RWPE2 (cell line): ENCODE results near the gene L3MBTL4.

Experiments used
- ATAC-seq: fragments of 200-7000 bp; cut with Tn5 transposase; 3 replicates; pipeline ENCODE4 v1.9.1; 2021; ENCODE audit warnings: low read depth
- DNase-seq: peaks from one replicate; pipeline ENCODE4 v3.0.0-alpha.2; 2020; ENCODE audit warnings: low spot score
- H3K27ac ChIP-seq: fragments of 450-650 bp; 2 replicates; pipeline ENCODE4 v1.5.1; 2017; ENCODE audit warnings: mild to moderate bottlenecking; ENCODE audit not compliant: poor library complexity, severe bottlenecking
- H3K27me3 ChIP-seq: fragments of 250-450 bp; sonication (Bioruptor Pico); 2 replicates; pipeline ENCODE4 v1.5.1; 2021; ENCODE audit warnings: mild to moderate bottlenecking, moderate library complexity; ENCODE audit not compliant: insufficient read depth, poor library complexity, severe bottlenecking
- H3K36me3 ChIP-seq: fragments of 250-450 bp; sonication (Bioruptor Pico); 2 replicates; pipeline ENCODE4 v1.5.1; 2020; ENCODE audit warnings: low read depth, mild to moderate bottlenecking, moderate library complexity
- H3K4me1 ChIP-seq: fragments of 250-450 bp; sonication (Bioruptor Pico); 2 replicates; pipeline ENCODE4 v1.5.1; 2021; ENCODE audit warnings: mild to moderate bottlenecking, moderate library complexity; ENCODE audit not compliant: insufficient read depth, poor library complexity, severe bottlenecking
- H3K4me3 ChIP-seq: fragments of 250-450 bp; sonication (Bioruptor Pico); 2 replicates; pipeline ENCODE4 v1.5.1; 2021; ENCODE audit warnings: mild to moderate bottlenecking, moderate library complexity; ENCODE audit not compliant: severe bottlenecking
- H3K9me3 ChIP-seq: fragments of 250-450 bp; sonication (Bioruptor Pico); 2 replicates; pipeline ENCODE4 v1.5.1; 2021; ENCODE audit warnings: mild to moderate bottlenecking, moderate library complexity; ENCODE audit not compliant: severe bottlenecking
- TF ChIP-seq, protein P1 (sequence below): fragments of 450-650 bp; IDR thresholded peaks from one replicate; pipeline ENCODE4 v1.5.1; 2017; ENCODE audit warnings: mild to moderate bottlenecking, moderate library complexity; ENCODE audit not compliant: poor library complexity, severe bottlenecking

Gene L3MBTL4

DNA sequence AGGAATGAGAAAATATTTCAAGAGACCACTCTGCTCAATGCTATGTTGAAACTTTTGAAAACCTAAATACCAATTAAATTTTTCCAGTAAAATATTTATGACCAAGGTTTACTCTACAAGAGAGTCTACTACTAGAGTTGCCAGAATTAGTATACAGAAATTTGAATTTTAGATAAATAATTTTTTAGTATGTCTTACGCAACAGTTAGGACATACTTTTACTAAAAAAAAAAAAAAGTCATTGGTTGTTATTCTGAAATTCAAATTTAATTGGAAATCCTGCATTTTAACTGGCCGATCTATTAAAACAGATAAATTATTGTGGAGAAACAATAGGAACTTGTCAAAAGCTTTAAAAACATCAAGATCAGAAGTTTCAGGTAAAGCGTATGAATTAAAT is 470.3 kb downstream of the L3MBTL4 start:
- Histone ChIP-seq H3K27ac (no peak overlapping the region), H3K27me3 (no peaks in the 10 kb centered on the region), H3K4me3 (no peak overlapping the region), H3K4me1 (no peaks in the 10 kb centered on the region), H3K36me3 (no peaks in the 10 kb centered on the region), H3K9me3 (no peaks in the 10 kb centered on the region)
- DNase-seq (no peak), ATAC-seq (no peak)
- TF ChIP-seq, protein P1, sequence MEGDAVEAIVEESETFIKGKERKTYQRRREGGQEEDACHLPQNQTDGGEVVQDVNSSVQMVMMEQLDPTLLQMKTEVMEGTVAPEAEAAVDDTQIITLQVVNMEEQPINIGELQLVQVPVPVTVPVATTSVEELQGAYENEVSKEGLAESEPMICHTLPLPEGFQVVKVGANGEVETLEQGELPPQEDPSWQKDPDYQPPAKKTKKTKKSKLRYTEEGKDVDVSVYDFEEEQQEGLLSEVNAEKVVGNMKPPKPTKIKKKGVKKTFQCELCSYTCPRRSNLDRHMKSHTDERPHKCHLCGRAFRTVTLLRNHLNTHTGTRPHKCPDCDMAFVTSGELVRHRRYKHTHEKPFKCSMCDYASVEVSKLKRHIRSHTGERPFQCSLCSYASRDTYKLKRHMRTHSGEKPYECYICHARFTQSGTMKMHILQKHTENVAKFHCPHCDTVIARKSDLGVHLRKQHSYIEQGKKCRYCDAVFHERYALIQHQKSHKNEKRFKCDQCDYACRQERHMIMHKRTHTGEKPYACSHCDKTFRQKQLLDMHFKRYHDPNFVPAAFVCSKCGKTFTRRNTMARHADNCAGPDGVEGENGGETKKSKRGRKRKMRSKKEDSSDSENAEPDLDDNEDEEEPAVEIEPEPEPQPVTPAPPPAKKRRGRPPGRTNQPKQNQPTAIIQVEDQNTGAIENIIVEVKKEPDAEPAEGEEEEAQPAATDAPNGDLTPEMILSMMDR = no peak

DNA sequence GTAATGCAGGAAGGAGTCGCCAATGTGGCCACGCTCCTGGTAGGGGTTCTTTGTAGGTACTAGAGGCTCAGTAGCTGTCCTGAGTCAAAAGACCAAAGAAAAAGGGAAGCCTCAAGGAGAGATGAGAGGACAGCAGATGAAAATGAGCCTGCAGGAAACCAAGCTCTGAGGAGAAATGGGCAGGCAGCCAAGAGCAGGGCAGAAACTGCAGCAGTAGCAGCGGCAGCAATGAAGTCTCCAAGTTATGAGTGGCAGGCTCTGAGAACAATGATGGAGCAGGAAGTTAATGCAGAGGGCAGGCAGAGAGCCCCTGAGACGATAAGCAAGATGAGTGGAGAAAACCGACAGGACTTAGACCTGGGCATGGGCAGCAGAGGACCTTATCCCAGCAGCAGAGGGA is 471.2 kb downstream of the L3MBTL4 start:
- TF ChIP-seq, protein P1 = no peak
- Histone ChIP-seq H3K27ac (no peak overlapping the region), H3K36me3 (no peaks in the 10 kb centered on the region), H3K4me1 (no peaks in the 10 kb centered on the region), H3K27me3 (no peaks in the 10 kb centered on the region), H3K4me3 (no peak overlapping the region), H3K9me3 (no peaks in the 10 kb centered on the region)
- no peak for DNase-seq
- no peak for ATAC-seq

DNA sequence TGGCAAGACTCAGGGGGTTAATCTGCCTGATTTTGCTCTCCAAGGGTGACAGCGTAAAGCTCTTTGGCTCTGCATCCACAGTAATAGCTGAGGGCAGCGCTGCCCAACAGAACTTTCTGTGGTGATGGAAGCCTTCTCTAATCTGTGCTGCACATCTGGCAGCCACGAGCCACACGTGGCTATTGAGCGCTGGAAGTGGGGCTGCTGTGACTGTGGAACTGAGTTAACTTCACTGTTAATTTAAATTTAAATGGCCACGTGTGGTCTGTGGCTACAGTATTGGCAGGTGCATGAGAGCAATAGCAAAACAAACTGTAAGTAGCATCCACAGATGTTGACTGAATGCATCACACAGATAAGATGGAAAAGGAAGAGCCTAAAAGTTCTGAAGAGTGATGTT is 472.1 kb downstream of the L3MBTL4 start:
- TF ChIP-seq, protein P1 = no peak
- Histone ChIP-seq H3K27me3 (no peaks in the 10 kb centered on the region), H3K9me3 (no peaks in the 10 kb centered on the region), H3K27ac (no peak overlapping the region), H3K4me3 (no peak overlapping the region), H3K36me3 (no peaks in the 10 kb centered on the region), H3K4me1 (no peaks in the 10 kb centered on the region)
- DNase-seq (no peak), ATAC-seq (no peak)

DNA sequence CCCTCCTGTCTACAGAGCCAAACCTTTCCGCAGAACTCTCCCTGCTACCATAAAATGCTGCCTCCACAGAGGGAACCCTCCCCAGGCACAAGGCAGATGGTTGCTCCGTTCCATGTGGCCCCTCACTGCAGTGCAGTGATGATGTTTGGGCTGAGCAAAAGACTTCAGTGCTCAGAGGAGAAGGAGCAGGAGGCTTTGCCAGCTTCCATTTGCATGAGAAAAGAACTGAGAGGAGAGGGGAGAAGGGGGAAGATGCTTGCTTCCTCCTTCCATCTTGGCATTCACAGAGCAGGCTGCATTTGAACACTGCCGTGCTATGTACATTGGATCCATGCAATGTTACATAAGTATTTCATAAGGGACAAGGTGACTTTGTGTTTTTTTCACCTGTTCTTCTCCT is 472.8 kb downstream of the L3MBTL4 start:
- Histone ChIP-seq H3K27me3 (no peaks in the 10 kb centered on the region), H3K36me3 (no peaks in the 10 kb centered on the region), H3K4me3 (no peak overlapping the region), H3K9me3 (no peaks in the 10 kb centered on the region), H3K4me1 (no peaks in the 10 kb centered on the region), H3K27ac (no peak overlapping the region)
- no peak for ATAC-seq
- TF ChIP-seq, protein P1 = no peak
- DNase-seq = no peak

DNA sequence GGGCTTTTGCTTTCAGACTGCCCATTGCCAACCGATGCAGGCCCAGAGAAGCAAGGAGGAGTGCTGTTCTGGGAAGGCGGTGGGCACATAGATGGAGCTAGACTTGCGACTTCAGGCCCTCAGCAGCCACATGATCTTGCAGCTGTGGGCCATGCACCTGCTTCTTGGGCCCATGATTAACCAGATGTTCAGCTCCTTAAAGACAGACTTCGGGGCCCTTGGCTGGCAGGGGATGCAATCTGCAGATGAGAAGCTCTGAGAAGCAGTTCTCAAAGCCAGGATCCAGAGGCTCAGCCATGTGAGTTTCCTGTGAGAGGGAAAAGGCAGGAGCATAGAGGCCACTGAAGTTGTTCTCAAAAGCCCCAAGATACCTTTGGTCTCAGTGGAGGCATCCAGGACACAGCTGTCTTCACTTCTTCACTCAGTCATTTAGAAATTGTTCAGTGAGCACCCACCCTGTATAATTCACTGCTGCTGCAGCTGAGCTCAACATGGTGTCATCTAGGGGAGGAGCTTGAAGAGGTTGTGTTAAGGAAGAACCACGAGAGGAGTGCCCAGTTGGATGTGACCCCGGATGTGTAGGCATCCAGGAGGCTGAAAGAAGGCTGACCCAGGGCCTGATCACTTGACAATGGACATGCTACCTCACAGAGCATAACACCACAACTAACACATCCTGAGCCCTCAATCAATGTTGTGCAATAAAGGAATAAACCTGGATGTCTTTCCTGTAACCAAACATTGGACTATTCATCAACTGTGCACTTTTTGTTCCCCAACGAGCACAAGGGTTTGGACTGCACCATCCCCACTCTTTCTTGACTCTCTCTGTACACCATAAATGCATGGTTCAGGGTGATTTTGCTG is 474.7 kb downstream of the L3MBTL4 start:
- H3K4me3 ChIP-seq = no peak overlapping the region
- no peaks in the 10 kb centered on the region for H3K27me3 ChIP-seq
- no peak overlapping the region for H3K27ac ChIP-seq
- H3K4me1 ChIP-seq = no peaks in the 10 kb centered on the region
- DNase-seq (no peak), ATAC-seq (no peak)
- H3K36me3 ChIP-seq = no peaks in the 10 kb centered on the region
- no peaks in the 10 kb centered on the region for H3K9me3 ChIP-seq
- TF ChIP-seq, protein P1 = no peak
